Heart left ventricle (tissue), 13 donors: Measurements from ENCODE around the gene TRUB2.

ENCODE experiments used
- CTCF ChIP-seq, 12 donors: fragments of 200-600 bp; sonication (generic) in 4 of 12; IDR thresholded peaks; one replicate each; pipeline versions ENCODE4 v1.5.0 to v1.8.0; 2018 to 2022; ENCODE audit warnings: antibody characterized with exemption in 12 of 12, mild to moderate bottlenecking in 5 of 12
- POLR2A ChIP-seq, 2 donors: fragments of 450-650 bp; IDR thresholded peaks; one replicate each; pipeline ENCODE4 v1.6.1; 2017; ENCODE audit warnings: antibody characterized with exemption in 2 of 2, mild to moderate bottlenecking in 2 of 2, moderate library complexity in 2 of 2
- donor health status: ischemic (EF 13 %, LVEDD 7.1; RV severe dilation, severe dysfunction).
- donor health status: DM: no; HTN: yes; CAD: no.
- donor health status: DM: no; HTN: no; CAD: no.
- donor health status: ischemic (EF 25% LVEDD 6.9; RV normal size, moderate dysfunction).
- donor health status: ischemic (EF 25% LVEDD 5.7; RV mildly dilated, moderate dysfunction).
- donor health status: ischemic (EF 35%, LVEDD 5.7; RV mildly dilated, moderate dysfunction).
- donor health status: nonischemic (EF 11% LVEDD 7.7; RV severe dilation, severe dysfunction).
- donor health status: DM: yes; HTN: yes; CAD: no.
- donor health status: PGD.
- donor health status: ischemic (EF 29% LVEDD 5.4; RV normal size, mild dysfunction).
- donor health status: nonischemic (EF 23%, LVEDD 6.1; RV moderate dilation, normal function).

GRCh38 chr9:128282500-128282899, 39.7 kb downstream of the TRUB2 start:
- TF ChIP-seq CTCF (IDR thresholded peaks at IDR 0.05) (no peak), POLR2A (IDR thresholded peaks at IDR 0.05) (no peak)
